HG03196 (cell line): ENCODE data around the gene LOXHD1.

Experiments used
- ATAC-seq: cut with Tn5 transposase; IDR thresholded peaks from one replicate; pipeline ENCODE4 v1.9.1; 2021; ENCODE audit not compliant: unreplicated experiment

LOXHD1 gene

GRCh38 chr18:46482831-46483230, 174.2 kb downstream of the LOXHD1 start:
- no peak for ATAC-seq

- ATAC-seq: no peak
Observed at GRCh38 chr18:46481847-46482245, 175.2 kb downstream of the LOXHD1 start.

GRCh38 chr18:46481048-46481846, 175.8 kb downstream of the LOXHD1 start:
- no peak for ATAC-seq

- no peak for ATAC-seq
Observed at GRCh38 chr18:46480226-46480625, 176.8 kb downstream of the LOXHD1 start.

- no peak for ATAC-seq
Observed at GRCh38 chr18:46478796-46479195, 178.2 kb downstream of the LOXHD1 start.

GRCh38 chr18:46477425-46478011, 179.5 kb downstream of the LOXHD1 start:
- no peak for ATAC-seq

GRCh38 chr18:46475390-46475752, 181.6 kb downstream of the LOXHD1 start:
- no peak for ATAC-seq

- no peak for ATAC-seq
Observed at GRCh38 chr18:46474487-46475389, 182.3 kb downstream of the LOXHD1 start.

GRCh38 chr18:46471809-46472498, 185.1 kb downstream of the LOXHD1 start:
- no peak for ATAC-seq

GRCh38 chr18:46470714-46471113, 186.3 kb downstream of the LOXHD1 start:
- no peak for ATAC-seq

- ATAC-seq: no peak
Observed at GRCh38 chr18:46469186-46469915, 187.7 kb downstream of the LOXHD1 start.

GRCh38 chr18:46468426-46469180, 188.4 kb downstream of the LOXHD1 start:
- ATAC-seq: no peak

- ATAC-seq: no peak
Observed at GRCh38 chr18:46466234-46467160, 190.5 kb downstream of the LOXHD1 start.

- ATAC-seq: no peak
Observed at GRCh38 chr18:46464926-46465655, 191.9 kb downstream of the LOXHD1 start.

- no peak for ATAC-seq
Observed at GRCh38 chr18:46462523-46462922, 194.5 kb downstream of the LOXHD1 start.

GRCh38 chr18:46461993-46462392, 195.0 kb downstream of the LOXHD1 start:
- ATAC-seq: no peak

GRCh38 chr18:46460754-46461153, 196.3 kb downstream of the LOXHD1 start:
- no peak for ATAC-seq
